Muscle layer of colon (tissue), 2 donors: Measurements from ENCODE around the gene SYCE1.
"Not testable (repeated sequence)": the region's sequence is repeated elsewhere in the genome, so short reads cannot be mapped to it uniquely, and the experiment has no call there.

Experiments
- H3K27ac ChIP-seq: one replicate; pipeline ENCODE4 v1.7.0; 2013; ENCODE audit warnings: low read depth, mild to moderate bottlenecking, low read length, moderate library complexity
- H3K27me3 ChIP-seq, 2 donors: one replicate each; pipeline ENCODE4 v1.7.0; 2013; ENCODE audit warnings: low read length in 2 of 2, mild to moderate bottlenecking in 2 of 2; ENCODE audit not compliant: insufficient read depth in 2 of 2, control insufficient read depth in 1 of 2
- H3K36me3 ChIP-seq: one replicate; pipeline ENCODE4 v1.7.0; 2013; ENCODE audit warnings: mild to moderate bottlenecking, low read length; ENCODE audit not compliant: insufficient read depth
- H3K4me1 ChIP-seq: one replicate; pipeline ENCODE4 v1.7.0; 2013; ENCODE audit warnings: mild to moderate bottlenecking, low read length; ENCODE audit not compliant: insufficient read depth
- H3K4me3 ChIP-seq, 2 donors: one replicate each; pipeline ENCODE4 v1.7.0; 2013; ENCODE audit warnings: low read length in 2 of 2, low read depth in 1 of 2, mild to moderate bottlenecking in 1 of 2, moderate library complexity in 1 of 2
- H3K9ac ChIP-seq: one replicate; pipeline ENCODE4 v1.7.0; 2013; ENCODE audit warnings: low read length
- H3K9me3 ChIP-seq: one replicate; pipeline ENCODE4 v1.7.0; 2013; ENCODE audit warnings: mild to moderate bottlenecking, low read length
- donor health status: abdominal sarcoma.
- donor health status: Adenocarcinoma of cecum.

SYCE1 gene

GRCh38 chr10:133527771-133528271 is 37.6 kb downstream of the SYCE1 start:
- Histone ChIP-seq H3K36me3 (no peaks in the 10 kb centered on the region), H3K9ac (no peak overlapping the region), H3K4me1 (peaks cover 16% of the 10 kb centered on the region), H3K4me3 (no peak overlapping the region), H3K27me3 (peaks cover 12 to 39% of the 10 kb centered on the region in 2 donors), H3K9me3 (peaks cover 9% of the 10 kb centered on the region), H3K27ac (no peak overlapping the region)

- Histone ChIP-seq H3K27me3 (peaks cover 12 to 39% of the 10 kb centered on the region in 2 donors), H3K9ac (no peak within 1 kb of the TSS)
Measured at GRCh38 chr10:133526957-133527588, 38.3 kb downstream of the SYCE1 start, which contains the start of gene CYP2E1. Gene CYP2E1, plus strand, starts transcription at chr10:133527363. Its CDS starts 33 bp downstream, at chr10:133527396.

DNA sequence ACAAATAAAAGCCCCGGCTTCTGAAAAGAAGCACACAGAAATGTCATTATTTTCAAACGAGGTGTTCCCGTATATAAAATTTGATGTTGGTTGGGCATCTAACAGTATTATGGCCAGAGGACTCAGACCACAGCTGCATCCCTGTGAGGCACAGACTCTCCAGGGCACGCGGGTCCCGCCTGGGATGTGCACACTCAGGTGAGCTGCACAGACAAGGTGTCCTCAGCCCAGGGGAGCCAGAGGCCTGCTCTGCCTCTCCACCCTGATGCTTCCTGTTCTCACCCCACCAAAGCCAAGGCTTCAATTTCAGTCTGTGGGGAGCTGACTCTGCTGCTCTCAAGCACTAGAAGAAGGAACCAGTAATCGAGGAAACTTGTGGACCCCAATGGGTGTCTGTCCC is 39.9 kb downstream of the SYCE1 start:
- Histone ChIP-seq H3K27ac (no peak overlapping the region), H3K9me3 (peaks cover 9% of the 10 kb centered on the region), H3K36me3 (no peaks in the 10 kb centered on the region), H3K4me3 (no peak overlapping the region), H3K9ac (no peak overlapping the region), H3K27me3 (peaks cover 12 to 38% of the 10 kb centered on the region in 2 donors), H3K4me1 (peaks cover 16% of the 10 kb centered on the region)

More at GRCh38 chr10:133526957-133527588, 38.3 kb downstream of the SYCE1 start, which contains the start of gene CYP2E1:
- H3K4me3 ChIP-seq = no peak within 1 kb of the TSS
- H3K9me3 ChIP-seq = peaks cover 9% of the 10 kb centered on the region
- no peaks in the 10 kb centered on the region for H3K36me3 ChIP-seq
- no peak within 1 kb of the TSS for H3K27ac ChIP-seq
- peaks cover 16% of the 10 kb centered on the region for H3K4me1 ChIP-seq

DNA sequence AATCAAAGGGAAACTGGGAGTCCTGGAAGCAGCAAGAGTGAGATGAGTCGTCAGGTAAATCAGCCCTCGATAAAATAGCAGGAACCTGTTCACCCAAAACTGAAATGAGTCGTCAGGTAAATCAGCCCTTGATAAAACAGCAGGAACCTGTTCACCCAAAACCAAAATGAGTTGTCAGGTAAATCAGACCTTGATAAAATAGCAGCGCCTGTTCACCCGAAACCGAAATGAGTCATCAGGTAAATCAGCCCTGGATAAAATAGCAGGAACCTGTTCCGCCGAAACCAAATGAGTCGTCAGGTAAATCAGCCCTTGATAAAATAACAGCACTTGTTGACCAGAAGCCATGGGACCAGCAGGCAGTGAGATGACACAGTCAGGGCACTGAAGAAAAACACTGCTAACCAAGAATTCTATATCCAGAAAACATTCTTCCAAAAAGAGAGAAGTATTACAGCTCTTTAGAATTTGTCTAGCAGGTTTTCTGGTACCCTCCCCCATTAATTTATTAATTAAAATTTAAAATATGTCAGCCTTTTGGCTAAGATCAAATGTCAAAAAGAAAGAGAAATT is 41.7 kb downstream of the SYCE1 start:
- peaks cover 4 to 21% of the 10 kb centered on the region in 2 donors for H3K27me3 ChIP-seq
- H3K4me3 ChIP-seq = no peak overlapping the region
- no peak overlapping the region for H3K27ac ChIP-seq
- H3K36me3 ChIP-seq = no peaks in the 10 kb centered on the region
- H3K9ac ChIP-seq = no peak overlapping the region
- peaks cover 9% of the 10 kb centered on the region for H3K9me3 ChIP-seq
- peaks cover 9% of the 10 kb centered on the region for H3K4me1 ChIP-seq

DNA sequence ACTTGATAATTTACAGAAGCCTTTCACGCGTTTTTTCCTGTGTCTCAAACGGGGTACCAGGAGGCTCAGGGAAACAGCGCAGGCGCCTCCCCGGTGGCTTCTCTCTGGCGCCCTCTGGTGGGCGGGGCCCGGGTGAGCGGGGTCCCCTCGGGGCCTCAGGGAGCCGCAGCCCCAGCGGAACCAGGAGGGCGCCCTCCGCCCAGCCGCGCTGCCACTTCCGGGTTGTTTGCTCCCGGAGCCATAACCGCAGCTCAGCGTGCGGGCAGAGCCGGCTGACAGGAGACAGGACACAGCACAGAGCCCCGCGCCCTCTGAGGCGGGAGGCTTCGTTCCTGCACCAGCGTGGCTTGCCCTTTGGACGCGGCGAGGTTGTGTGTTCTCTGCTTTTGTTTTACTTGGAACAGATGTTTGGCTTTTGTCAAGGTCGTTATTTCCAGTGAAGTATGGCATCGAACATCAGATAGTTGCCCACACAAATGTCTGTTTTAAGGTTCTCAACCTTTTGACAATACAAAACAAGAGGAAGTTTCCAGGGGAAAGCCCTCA is 45.1 kb downstream of the SYCE1 start:
- Histone ChIP-seq H3K4me1 (no peaks in the 10 kb centered on the region), H3K27ac (no peak overlapping the region), H3K9me3 (peaks cover 9% of the 10 kb centered on the region), H3K36me3 (no peaks in the 10 kb centered on the region), H3K4me3 (peak overlapping the region; percentile 9 to 33), H3K9ac (no peak overlapping the region), H3K27me3 (no peaks in the 10 kb centered on the region)

GRCh38 chr10:133518517-133518916 is 46.9 kb downstream of the SYCE1 start:
- H3K4me1 ChIP-seq, H3K27me3 ChIP-seq, H3K27ac ChIP-seq, H3K9ac ChIP-seq, H3K9me3 ChIP-seq, H3K4me3 ChIP-seq, H3K36me3 ChIP-seq: not testable (repeated sequence)

GRCh38 chr10:133516057-133516456 is 49.3 kb downstream of the SYCE1 start:
- no peak overlapping the region for H3K9ac ChIP-seq
- no peak overlapping the region for H3K27ac ChIP-seq
- no peaks in the 10 kb centered on the region for H3K36me3 ChIP-seq
- H3K4me1 ChIP-seq = no peaks in the 10 kb centered on the region
- H3K27me3 ChIP-seq = no peaks in the 10 kb centered on the region
- H3K9me3 ChIP-seq = no peaks in the 10 kb centered on the region
- no peak overlapping the region for H3K4me3 ChIP-seq

DNA sequence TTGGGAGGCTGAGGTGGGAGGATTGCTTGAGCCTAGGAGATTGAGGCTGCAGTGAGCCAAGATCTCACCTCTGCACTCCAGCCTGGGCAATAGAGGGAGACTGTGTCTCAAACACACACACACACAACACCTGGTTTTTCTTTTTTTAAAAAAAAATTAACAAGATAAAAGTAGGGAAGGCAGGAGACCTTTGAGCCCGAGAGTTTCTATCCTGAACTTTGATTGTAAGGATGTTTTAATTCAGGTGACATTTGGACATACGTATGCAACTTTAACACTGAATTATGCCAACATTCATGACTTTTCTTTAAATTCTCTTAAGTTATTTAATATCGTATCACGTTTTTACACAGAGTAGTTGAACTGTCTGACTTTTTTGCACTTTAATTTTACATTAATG is 49.9 kb downstream of the SYCE1 start:
- Histone ChIP-seq H3K27ac (no peak overlapping the region), H3K4me3 (no peak overlapping the region), H3K36me3 (no peaks in the 10 kb centered on the region), H3K9ac (no peak overlapping the region), H3K9me3 (no peaks in the 10 kb centered on the region), H3K27me3 (no peaks in the 10 kb centered on the region), H3K4me1 (no peaks in the 10 kb centered on the region)

DNA sequence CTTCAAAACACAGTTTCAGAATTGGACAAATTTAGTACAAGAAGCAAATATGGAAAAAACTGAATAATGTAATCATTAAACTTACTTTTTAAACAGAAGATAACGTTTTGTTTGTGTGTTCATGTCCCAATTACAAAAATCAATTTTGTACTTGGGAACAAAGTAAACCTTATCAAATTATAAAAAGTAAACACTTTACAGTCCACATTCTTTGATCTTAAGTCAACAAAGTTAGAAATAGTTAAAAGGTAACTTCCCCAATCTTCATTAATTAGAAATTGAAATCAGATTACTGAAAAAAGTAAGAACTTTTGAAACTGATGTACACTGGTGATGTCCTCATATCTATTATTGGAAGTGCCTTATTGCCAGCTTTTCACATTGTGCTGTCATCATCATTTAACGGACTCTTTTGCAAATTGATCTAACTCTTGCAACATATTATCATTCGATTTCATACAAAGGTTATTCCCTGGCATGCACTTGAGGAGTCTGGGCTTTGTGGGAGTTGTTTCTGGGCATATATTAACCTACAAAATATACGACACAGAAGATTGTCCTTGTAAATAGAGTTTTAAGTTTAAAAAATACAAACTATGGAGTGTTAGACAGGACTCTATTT is 53.4 kb downstream of the SYCE1 start:
- Histone ChIP-seq H3K4me3 (no peak overlapping the region), H3K27me3 (no peaks in the 10 kb centered on the region)

GRCh38 chr10:133511408-133511807 is 54.0 kb downstream of the SYCE1 start:
- H3K36me3 ChIP-seq = no peaks in the 10 kb centered on the region
- no peaks in the 10 kb centered on the region for H3K4me1 ChIP-seq
- H3K4me3 ChIP-seq = no peak overlapping the region
- peaks cover 7% of the 10 kb centered on the region for H3K9me3 ChIP-seq
- no peak overlapping the region for H3K9ac ChIP-seq
- H3K27me3 ChIP-seq = no peaks in the 10 kb centered on the region
- no peak overlapping the region for H3K27ac ChIP-seq

More for the DNA sequence above, 53.4 kb downstream of the SYCE1 start:
- Histone ChIP-seq H3K9me3 (peaks cover 7% of the 10 kb centered on the region), H3K4me1 (no peaks in the 10 kb centered on the region), H3K36me3 (no peaks in the 10 kb centered on the region), H3K9ac (no peak overlapping the region), H3K27ac (no peak overlapping the region)

DNA sequence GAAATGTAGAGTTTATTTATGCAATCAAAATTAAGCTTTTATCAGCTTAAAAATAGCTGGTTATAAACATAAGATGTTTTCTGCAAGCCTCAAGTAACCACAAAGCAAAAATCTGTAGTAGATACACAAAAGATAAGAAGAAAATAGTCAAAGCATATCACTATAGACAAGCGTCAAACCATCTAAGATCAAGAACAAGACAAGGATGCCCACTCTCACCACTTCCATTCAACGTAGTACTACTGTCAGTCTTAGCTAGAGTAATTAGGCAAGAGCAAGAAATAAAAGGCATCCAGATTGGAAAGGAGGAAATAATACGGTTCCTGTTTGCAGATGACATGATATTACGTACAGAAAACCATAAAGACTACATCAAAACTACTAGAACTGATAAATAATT is 55.7 kb downstream of the SYCE1 start:
- Histone ChIP-seq H3K27me3 (no peaks in the 10 kb centered on the region), H3K36me3 (no peaks in the 10 kb centered on the region), H3K9ac (no peak overlapping the region), H3K4me3 (no peak overlapping the region), H3K9me3 (peaks cover 7% of the 10 kb centered on the region), H3K27ac (no peak overlapping the region), H3K4me1 (no peaks in the 10 kb centered on the region)
